ENCODE data around the gene THAP6.

- TF ChIP-seq CTCF (conservative IDR thresholded peaks at IDR 0.05; ENCODE audit: low read length) = no peak
- no peak for TF ChIP-seq EZH2phosphoT487 (IDR thresholded peaks at IDR 0.05; ENCODE audit: borderline replicate concordance)
These were observed 14.4 kb upstream of the THAP6 start for GRCh38 chr4:75499900-75500299.
